Activated CD4-positive, alpha-beta T cell treated with anti-CD3 and anti-CD28 coated beads, Interleukin-2, amount 50 U/mL, for 24 hours (primary cell): ENCODE results near the gene CMA1.
"Not testable (repeated sequence)": the region's sequence is repeated elsewhere in the genome, so short reads cannot be mapped to it uniquely, and the experiment has no call there.

ENCODE experiments used
- DNase-seq, 2 donors: peaks; one replicate each; pipeline ENCODE4 v3.0.0-alpha.2; 2020; ENCODE audit warnings: low read depth in 1 of 2, low spot score in 1 of 2

The CMA1 gene

GRCh38 chr14:24470450-24470849, 37.6 kb downstream of the CMA1 start:
- not testable (repeated sequence) for DNase-seq

- DNase-seq = no peak
Measured at GRCh38 chr14:24465805-24466204, 42.3 kb downstream of the CMA1 start.

GRCh38 chr14:24465368-24465767, 42.7 kb downstream of the CMA1 start:
- DNase-seq = no peak

- no peak for DNase-seq
Measured at GRCh38 chr14:24463884-24464785, 43.9 kb downstream of the CMA1 start.

DNA sequence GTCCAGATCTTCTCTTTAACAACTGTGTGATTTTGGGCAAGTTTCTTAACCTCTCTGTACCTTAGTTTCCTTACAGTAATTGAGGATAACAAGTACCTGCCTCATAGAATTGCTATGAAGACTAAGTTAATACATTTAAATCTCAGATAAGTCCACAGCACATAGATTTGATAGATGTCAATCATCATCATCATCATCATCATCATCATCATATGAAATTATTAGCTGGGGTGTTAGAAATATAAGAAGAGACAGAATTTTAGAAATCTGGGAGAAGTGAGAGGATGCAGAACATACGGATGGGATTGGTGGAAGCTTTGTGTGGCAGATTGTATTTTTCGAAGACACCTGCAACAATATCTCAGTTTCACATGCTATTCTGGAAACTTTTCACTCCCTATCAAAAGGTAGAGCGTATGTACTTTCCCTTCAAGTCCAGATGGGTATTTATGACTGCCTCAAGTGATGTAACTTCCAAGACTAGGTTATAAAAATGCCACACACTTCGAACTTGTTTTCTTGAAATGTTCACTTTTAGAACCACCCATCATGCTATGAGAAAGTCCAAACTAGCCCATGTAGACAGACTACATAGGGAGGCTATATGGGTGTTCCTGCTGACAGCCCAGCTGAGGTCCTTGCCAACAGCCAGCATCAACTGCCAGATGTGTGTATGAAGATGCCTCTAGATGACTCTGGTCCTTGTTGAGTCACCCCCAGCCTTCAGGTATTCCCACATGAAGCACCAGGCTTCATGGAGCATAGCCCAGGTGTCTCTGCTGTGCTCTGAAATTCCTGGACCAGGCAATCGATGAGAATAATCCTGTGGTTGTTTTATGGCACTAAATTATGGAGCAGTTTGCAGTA, 44.8 kb downstream of the CMA1 start:
- no peak for DNase-seq

GRCh38 chr14:24461336-24461735, 46.7 kb downstream of the CMA1 start:
- no peak for DNase-seq

GRCh38 chr14:24459331-24459730, 48.7 kb downstream of the CMA1 start:
- DNase-seq = no peak

GRCh38 chr14:24458736-24459135, 49.3 kb downstream of the CMA1 start:
- DNase-seq = no peak

- no peak for DNase-seq
Measured at GRCh38 chr14:24456980-24457379, 51.1 kb downstream of the CMA1 start.
